Activated effector memory CD4-positive, alpha-beta T cell treated with anti-CD3 and anti-CD28 coated beads, Interleukin-2, amount 50 U/mL, for 16 hours (primary cell): ENCODE measurements around the gene MARVELD3.
"Not testable (repeated sequence)": the region's sequence is repeated elsewhere in the genome, so short reads cannot be mapped to it uniquely, and the experiment has no call there.

Experiments
- DNase-seq: peaks from one replicate; pipeline ENCODE4 v3.0.0-alpha.2; 2020

The MARVELD3 gene

GRCh38 chr16:71626018-71626857, at the start of gene MARVELD3:
MARVELD3 (plus strand) TSS chr16:71626184; CDS start chr16:71626230, 46 bp downstream.
- peak; percentile 71 for DNase-seq

GRCh38 chr16:71576971-71577370, 49.0 kb upstream of the MARVELD3 start, which contains the start of gene TAT:
TAT (minus strand) TSS chr16:71577092; CDS start chr16:71576415, 677 bp downstream.
- no peak for DNase-seq

GRCh38 chr16:71582553-71582848, 43.5 kb upstream of the MARVELD3 start:
- not testable (repeated sequence) for DNase-seq

- no peak for DNase-seq
Observed at GRCh38 chr16:71584543-71585317, 41.3 kb upstream of the MARVELD3 start.

- no peak for DNase-seq
Observed at GRCh38 chr16:71585318-71585703, 40.7 kb upstream of the MARVELD3 start.

GRCh38 chr16:71589334-71589733, 36.6 kb upstream of the MARVELD3 start:
- not testable (repeated sequence) for DNase-seq

GRCh38 chr16:71590071-71590470, 35.9 kb upstream of the MARVELD3 start:
- not testable (repeated sequence) for DNase-seq

GRCh38 chr16:71590584-71590983, 35.4 kb upstream of the MARVELD3 start:
- no peak for DNase-seq

GRCh38 chr16:71591917-71592316, 34.1 kb upstream of the MARVELD3 start:
- no peak for DNase-seq

GRCh38 chr16:71593048-71593999, 32.7 kb upstream of the MARVELD3 start:
- DNase-seq, result no peak

- no peak for DNase-seq
Observed at GRCh38 chr16:71594000-71594646, 31.9 kb upstream of the MARVELD3 start.

- DNase-seq, result not testable (repeated sequence)
Observed at GRCh38 chr16:71595340-71595826, 30.6 kb upstream of the MARVELD3 start.

- DNase-seq, result not testable (repeated sequence)
Observed at GRCh38 chr16:71598426-71598825, 27.6 kb upstream of the MARVELD3 start.

GRCh38 chr16:71600822-71601221, 25.2 kb upstream of the MARVELD3 start:
- no peak for DNase-seq

GRCh38 chr16:71609066-71609465, 16.9 kb upstream of the MARVELD3 start:
- no peak for DNase-seq

- DNase-seq, result no peak
Observed at GRCh38 chr16:71610447-71610846, 15.5 kb upstream of the MARVELD3 start.

GRCh38 chr16:71610936-71611871, 14.8 kb upstream of the MARVELD3 start:
- peak; percentile 91 for DNase-seq

- DNase-seq, result not testable (repeated sequence)
Observed at GRCh38 chr16:71614956-71615355, 11.0 kb upstream of the MARVELD3 start.

GRCh38 chr16:71618429-71618828, 7.6 kb upstream of the MARVELD3 start:
- DNase-seq, result no peak

- no peak for DNase-seq
Observed at GRCh38 chr16:71622088-71622487, 3.9 kb upstream of the MARVELD3 start.

GRCh38 chr16:71623597-71623996, 2.4 kb upstream of the MARVELD3 start:
- DNase-seq, result no peak
